OCI-LY7 (cell line): Measurements from ENCODE around the gene PITX2. TPM values are rescaled to one million over a fixed set of nuclear protein-coding genes. Genes with fewer than 3 reads are reported as not detected.

ENCODE experiments used
- BruUV-seq: library from RNA; stranded (reverse); fragments of 400-500 nt; replicated peaks from 2 replicates; lab custom pipeline; 2021; lab: Mats Ljungman, UMichigan
- CTCF ChIA-PET: fragments of 300-600 bp; sonication (Branson Sonifier 250); formaldehyde crosslinking; loops from one replicate; lab custom pipeline; 2022; ENCODE audit warnings: antibody characterized with exemption; ENCODE audit not compliant: unreplicated experiment; lab: Charles Lee
- POLR2A ChIA-PET: fragments of 300-600 bp; sonication (Branson Sonifier 250); formaldehyde crosslinking; loops from one replicate; lab custom pipeline; 2022; ENCODE audit warnings: antibody characterized with exemption; lab: Charles Lee
- DNase-seq: peaks from one replicate; pipeline ENCODE4 v3.0.0-alpha.2; 2015; ENCODE audit warnings: low spot score
- H2AFZ ChIP-seq: fragments of 200-600 bp; sonication (generic), shearing (Covaris generic); 2 replicates; pipeline ENCODE4 v1.6.1; 2014; ENCODE audit warnings: mild to moderate bottlenecking, antibody characterized with exemption, low read length, moderate library complexity
- H3K27ac ChIP-seq: fragments of 200-600 bp; sonication (generic); 2 replicates; pipeline ENCODE4 v1.5.1; 2014; ENCODE audit warnings: mixed run types, low read depth, mild to moderate bottlenecking, moderate library complexity, low read length, inconsistent platforms; ENCODE audit not compliant: poor library complexity, severe bottlenecking
- H3K36me3 ChIP-seq: fragments of 200-600 bp; sonication (generic); 2 replicates; pipeline ENCODE4 v1.6.1; 2014; ENCODE audit warnings: mild to moderate bottlenecking, antibody characterized with exemption, low read length, moderate library complexity, mixed read lengths; ENCODE audit not compliant: insufficient read depth
- H3K4me1 ChIP-seq: fragments of 200-600 bp; sonication (generic); 2 replicates; pipeline ENCODE4 v1.5.1; 2014; ENCODE audit warnings: mild to moderate bottlenecking, low read length; ENCODE audit not compliant: insufficient read depth, poor library complexity, severe bottlenecking
- H3K4me2 ChIP-seq: fragments of 200-600 bp; sonication (generic); 2 replicates; pipeline ENCODE4 v1.6.1; 2014; ENCODE audit warnings: mild to moderate bottlenecking, low read length
- H3K4me3 ChIP-seq: fragments of 200-600 bp; sonication (generic); 2 replicates; pipeline ENCODE4 v1.5.1; 2014; ENCODE audit warnings: mild to moderate bottlenecking, low read depth, low read length; ENCODE audit not compliant: poor library complexity, severe bottlenecking
- H3K79me2 ChIP-seq: fragments of 200-600 bp; sonication (generic); 2 replicates; pipeline ENCODE4 v1.6.1; 2016; ENCODE audit warnings: low read depth, mild to moderate bottlenecking, low read length, moderate library complexity, mixed read lengths; ENCODE audit not compliant: insufficient read depth
- H3K9me2 ChIP-seq: fragments of 200-600 bp; sonication (generic); 2 replicates; pipeline ENCODE4 v1.6.1; 2016; ENCODE audit warnings: mild to moderate bottlenecking, low read length, mixed read lengths; ENCODE audit not compliant: insufficient read depth
- H3K9me3 ChIP-seq: fragments of 200-600 bp; sonication (generic); 2 replicates; pipeline ENCODE4 v1.6.1; 2014; ENCODE audit warnings: mild to moderate bottlenecking, mixed run types, low read length, mixed read lengths
- H4K20me1 ChIP-seq: fragments of 200-600 bp; sonication (generic); 2 replicates; pipeline ENCODE4 v1.6.1; 2014; ENCODE audit warnings: mild to moderate bottlenecking, antibody characterized with exemption, low read length, moderate library complexity, mixed read lengths; ENCODE audit not compliant: insufficient read depth
- EZH2phosphoT487 ChIP-seq: fragments of 200-600 bp; sonication (generic); IDR thresholded peaks from 2 replicates; pipeline ENCODE4 v1.6.1; 2018; ENCODE audit warnings: low read depth, borderline replicate concordance, mild to moderate bottlenecking, mixed run types, antibody characterized with exemption, low read length, moderate library complexity, mixed read lengths
- intact Hi-C: fragments of 100-400 bp; cut with micrococcal nuclease; formaldehyde crosslinking; loops from one replicate; pipeline ENCODE4 v1.10.0; 2022; ENCODE audit not compliant: unreplicated experiment
- total RNA-seq, 2 experiments: library from RNA; depleted of rRNA in 1 of 2; stranded (reverse); fragments of >200 nt in 1 of 2; shearing (Covaris generic) in 1 of 2; gene quantifications; 2 replicates each; pipeline ENCODE4 v1.2.3, GENCODE V29; 2014 to 2022
- TF ChIP-seq, protein P1 (sequence below): fragments of 200-600 bp; sonication (generic); conservative IDR thresholded peaks from 2 replicates; pipeline ENCODE4 v1.5.1; 2014; ENCODE audit warnings: mild to moderate bottlenecking, antibody characterized with exemption, low read length, moderate library complexity, mixed read lengths

The PITX2 gene
- total RNA-seq, 2 experiments from 2014 or later = 4.4 to 6.5 TPM

DNA sequence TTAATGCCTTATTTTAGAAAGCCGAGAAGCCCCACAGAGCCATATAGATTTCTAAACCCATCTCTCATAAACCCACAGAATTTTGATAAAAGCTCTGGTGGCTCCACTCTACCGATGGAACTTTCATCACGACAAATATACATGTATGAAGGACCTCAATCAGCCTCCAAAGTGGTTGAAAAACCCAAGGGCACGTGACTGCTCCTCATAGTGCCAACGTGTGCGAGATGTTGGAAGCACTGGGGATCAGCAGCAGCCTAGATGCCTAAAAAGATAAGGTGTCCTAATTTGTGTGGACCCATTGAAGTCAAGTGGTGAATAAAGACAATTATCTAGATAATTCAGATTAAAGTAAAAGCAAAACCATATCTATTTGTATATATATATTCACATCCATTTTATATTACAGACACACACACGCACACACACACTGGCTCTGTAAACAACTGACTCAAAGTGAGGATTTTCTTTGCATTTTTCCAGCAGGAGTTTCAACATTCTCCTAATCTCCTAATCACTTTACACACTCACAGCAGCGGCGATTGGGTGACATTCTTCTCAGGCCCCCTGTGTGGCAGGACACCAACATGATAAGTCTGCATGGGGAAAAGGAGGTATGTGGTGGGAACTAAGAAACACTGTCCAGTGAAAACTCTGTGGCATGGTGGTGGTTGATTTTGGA, 2.8 kb upstream of the PITX2 start:
- H4K20me1 ChIP-seq = no peaks in the 10 kb centered on the region
- H3K79me2 ChIP-seq = no peaks in the 10 kb centered on the region
- no peaks in the 10 kb centered on the region for H3K9me3 ChIP-seq
- TF ChIP-seq, protein P1, sequence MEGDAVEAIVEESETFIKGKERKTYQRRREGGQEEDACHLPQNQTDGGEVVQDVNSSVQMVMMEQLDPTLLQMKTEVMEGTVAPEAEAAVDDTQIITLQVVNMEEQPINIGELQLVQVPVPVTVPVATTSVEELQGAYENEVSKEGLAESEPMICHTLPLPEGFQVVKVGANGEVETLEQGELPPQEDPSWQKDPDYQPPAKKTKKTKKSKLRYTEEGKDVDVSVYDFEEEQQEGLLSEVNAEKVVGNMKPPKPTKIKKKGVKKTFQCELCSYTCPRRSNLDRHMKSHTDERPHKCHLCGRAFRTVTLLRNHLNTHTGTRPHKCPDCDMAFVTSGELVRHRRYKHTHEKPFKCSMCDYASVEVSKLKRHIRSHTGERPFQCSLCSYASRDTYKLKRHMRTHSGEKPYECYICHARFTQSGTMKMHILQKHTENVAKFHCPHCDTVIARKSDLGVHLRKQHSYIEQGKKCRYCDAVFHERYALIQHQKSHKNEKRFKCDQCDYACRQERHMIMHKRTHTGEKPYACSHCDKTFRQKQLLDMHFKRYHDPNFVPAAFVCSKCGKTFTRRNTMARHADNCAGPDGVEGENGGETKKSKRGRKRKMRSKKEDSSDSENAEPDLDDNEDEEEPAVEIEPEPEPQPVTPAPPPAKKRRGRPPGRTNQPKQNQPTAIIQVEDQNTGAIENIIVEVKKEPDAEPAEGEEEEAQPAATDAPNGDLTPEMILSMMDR = no peak
- TF ChIP-seq EZH2phosphoT487 = no peak
- ChIA-PET CTCF (no interaction called here), POLR2A (interaction anchor here (0.8 kb wide), 1 partner anchor 113 kb away, joined by 3 read pairs; no protein-coding TSS in a partner anchor)
- BruUV-seq = no TSS peak
- DNase-seq = no peak
- intact Hi-C loops = loop anchor here (2.0 kb wide), 1 partner anchor 55 kb away; no protein-coding TSS in a partner anchor
- no peaks in the 10 kb centered on the region for H3K4me1 ChIP-seq
- H2AFZ ChIP-seq = no peak overlapping the region
- H3K4me3 ChIP-seq = no peak overlapping the region
- no peak overlapping the region for H3K4me2 ChIP-seq
- no peaks in the 10 kb centered on the region for H3K9me2 ChIP-seq
- H3K36me3 ChIP-seq = no peaks in the 10 kb centered on the region
- no peak overlapping the region for H3K27ac ChIP-seq

DNA sequence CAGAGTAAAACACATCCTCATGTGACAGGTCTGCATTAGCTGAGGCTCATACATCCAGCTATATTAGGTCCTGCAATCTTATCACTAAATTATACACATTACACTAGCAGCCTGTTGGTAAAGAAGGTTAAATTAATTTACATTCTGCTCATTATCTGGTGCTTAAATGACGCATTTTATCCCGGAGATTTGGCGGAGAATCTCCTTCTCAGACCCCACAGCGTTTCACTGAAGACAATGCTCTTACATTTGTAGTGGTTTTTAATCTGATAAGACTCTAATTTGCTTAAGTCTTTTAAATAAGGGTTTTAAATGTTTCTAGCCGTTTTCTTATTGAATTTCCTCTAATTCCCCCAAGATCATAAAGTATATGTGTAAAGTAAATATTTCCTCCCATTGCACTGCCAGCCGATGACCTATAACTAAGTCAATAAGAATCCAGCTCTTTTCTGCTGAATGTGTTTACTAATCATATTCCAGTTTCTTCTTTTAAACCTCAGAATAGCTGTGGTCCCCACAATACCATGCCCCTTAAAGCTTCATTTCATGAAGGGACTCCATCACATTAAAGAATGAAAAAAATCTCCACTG, 2.1 kb upstream of the PITX2 start:
- intact Hi-C loops = loop anchor here (2.0 kb wide), 1 partner anchor 54 kb away; no protein-coding TSS in a partner anchor
- no peak for TF ChIP-seq EZH2phosphoT487
- TF ChIP-seq, protein P1 = no peak
- DNase-seq = no peak
- no peaks in the 10 kb centered on the region for H4K20me1 ChIP-seq
- H3K9me3 ChIP-seq = no peaks in the 10 kb centered on the region
- H3K4me3 ChIP-seq = no peak overlapping the region
- H3K79me2 ChIP-seq = no peaks in the 10 kb centered on the region
- no peak overlapping the region for H3K27ac ChIP-seq
- no TSS peak for BruUV-seq
- H3K36me3 ChIP-seq = no peaks in the 10 kb centered on the region
- no peaks in the 10 kb centered on the region for H3K4me1 ChIP-seq
- H3K4me2 ChIP-seq = no peak overlapping the region
- no peak overlapping the region for H2AFZ ChIP-seq
- H3K9me2 ChIP-seq = no peaks in the 10 kb centered on the region
- CTCF ChIA-PET = no interaction called here
- POLR2A ChIA-PET = interaction anchor here (0.8 to 1.4 kb wide), 2 partner anchors 112 to 378 kb away, joined by 3 to 4 read pairs; no protein-coding TSS in a partner anchor
